SK-N-SH treated with all-trans-retinoic acid at 6 μM for 48 hours (cell line): Measurements from ENCODE around the gene BMPR1B.

Experiments
- CREB5 ChIP-seq: fragments of 250-450 bp; sonication (Bioruptor Pico); IDR thresholded peaks from 2 replicates; pipeline ENCODE4 v1.5.1; 2020; ENCODE audit warnings: low read depth, mild to moderate bottlenecking, moderate library complexity
- CSDC2 ChIP-seq: fragments of 250-450 bp; sonication (Bioruptor Pico); IDR thresholded peaks from 2 replicates; pipeline ENCODE4 v1.5.0; 2020; ENCODE audit warnings: mild to moderate bottlenecking, moderate library complexity
- ESRRG ChIP-seq: fragments of 250-450 bp; sonication (Bioruptor Pico); IDR thresholded peaks from 2 replicates; pipeline ENCODE4 v1.6.1; 2021; ENCODE audit warnings: mild to moderate bottlenecking
- ISL1 ChIP-seq: fragments of 250-450 bp; sonication (Bioruptor Pico); IDR thresholded peaks from 2 replicates; pipeline ENCODE4 v2.1.2; 2022; ENCODE audit warnings: mild to moderate bottlenecking, moderate library complexity
- PPARA ChIP-seq: fragments of 250-450 bp; sonication (Bioruptor Pico); IDR thresholded peaks from 2 replicates; pipeline ENCODE4 v1.5.0; 2020; ENCODE audit warnings: mild to moderate bottlenecking, borderline replicate concordance
- RARB ChIP-seq: fragments of 250-450 bp; sonication (Bioruptor Pico); IDR thresholded peaks from 2 replicates; pipeline ENCODE4 v1.8.0; 2021; ENCODE audit warnings: mild to moderate bottlenecking, moderate library complexity
- TCF4 ChIP-seq: fragments of 250-450 bp; sonication (Bioruptor Pico); IDR thresholded peaks from 2 replicates; pipeline ENCODE4 v1.8.0; 2021; ENCODE audit warnings: mild to moderate bottlenecking, moderate library complexity, borderline replicate concordance
- ZFP30 ChIP-seq: fragments of 450-650 bp; formaldehyde crosslinking; IDR thresholded peaks from 2 replicates; pipeline ENCODE4 v1.5.0; 2022; ENCODE audit warnings: mild to moderate bottlenecking, moderate library complexity
- ZNF565 ChIP-seq: fragments of 450-650 bp; formaldehyde crosslinking; conservative IDR thresholded peaks from 2 replicates; pipeline ENCODE4 v1.5.0; 2020; ENCODE audit warnings: low read depth, mild to moderate bottlenecking, moderate library complexity
- ZNF8 ChIP-seq: fragments of 450-650 bp; formaldehyde crosslinking; IDR thresholded peaks from 2 replicates; pipeline ENCODE4 v1.5.0; 2020; ENCODE audit warnings: mild to moderate bottlenecking, moderate library complexity

- no peak for TF ChIP-seq ISL1
- TF ChIP-seq RARB (CRISPR knock-in tag): no peak
- TF ChIP-seq ESRRG (CRISPR knock-in tag): no peak
- no peak for TF ChIP-seq ZNF8 (CRISPR knock-in tag)
- TF ChIP-seq ZFP30: no peak
- no peak for TF ChIP-seq CSDC2
- no peak for TF ChIP-seq CREB5
- TF ChIP-seq PPARA (CRISPR knock-in tag): no peak
- no peak for TF ChIP-seq ZNF565 (CRISPR knock-in tag)
- TF ChIP-seq TCF4 (CRISPR knock-in tag): no peak
These were observed 5.2 kb downstream of the BMPR1B start for GRCh38 chr4:94763005-94763404.
